Endothelial cell of umbilical vein (primary cell): ENCODE measurements around the gene MOBP. TPM values are rescaled to one million over a fixed set of nuclear protein-coding genes. Genes with fewer than 3 reads are reported as not detected.

ENCODE experiments used
- BruUV-seq: library from RNA; stranded (reverse); fragments of 400-500 nt; replicated peaks from 2 replicates; lab custom pipeline; 2021; lab: Mats Ljungman, UMichigan
- CTCF ChIA-PET: fragments of 300-600, 350-600 bp; sonication (Branson Sonifier 250); formaldehyde crosslinking; loops from one replicate; lab custom pipeline; 2021; ENCODE audit warnings: antibody characterized with exemption, inconsistent platforms; lab: Charles Lee
- POLR2A ChIA-PET: fragments of 300-600, 350-600 bp; sonication (Branson Sonifier 250); formaldehyde crosslinking; loops from one replicate; lab custom pipeline; 2021; ENCODE audit warnings: antibody characterized with exemption, inconsistent platforms; lab: Charles Lee
- DNase-seq: peaks from one replicate; pipeline ENCODE4 v3.0.0-alpha.2; 2011; ENCODE audit warnings: low read depth, low spot score
- FAIRE-seq: peaks from 2 replicates; lab custom pipeline; 2011; peaks lifted over from hg19 to GRCh38; lab: Jason Lieb, UNC
- H2AFZ ChIP-seq: 2 replicates; pipeline ENCODE4 v1.6.0; 2012; ENCODE audit warnings: low read depth, low read length, control low read depth, inconsistent platforms
- H3K27ac ChIP-seq: 2 replicates; pipeline ENCODE4 v1.5.1; 2011; ENCODE audit warnings: low read depth, mild to moderate bottlenecking, control low read depth, low read length, moderate library complexity; ENCODE audit not compliant: insufficient read depth
- H3K27me3 ChIP-seq, 2 experiments: 2 replicates each; pipeline versions ENCODE4 v1.6.0 to v1.6.1; 2011; ENCODE audit warnings: low read length in 2 of 2, mixed read lengths in 1 of 2; ENCODE audit not compliant: control insufficient read depth in 2 of 2, insufficient read depth in 2 of 2
- H3K36me3 ChIP-seq, 2 experiments: 2 replicates in 1 of 2; 3 replicates in 1 of 2; pipeline ENCODE4 v1.5.1; 2011; ENCODE audit warnings: low read length in 2 of 2, mild to moderate bottlenecking in 1 of 2, moderate library complexity in 1 of 2; ENCODE audit not compliant: control insufficient read depth in 2 of 2, insufficient read depth in 2 of 2; ENCODE audit errors: extremely low read depth in 1 of 2
- H3K4me1 ChIP-seq: 3 replicates; pipeline ENCODE4 v1.5.1; 2011; ENCODE audit warnings: mild to moderate bottlenecking, low read length; ENCODE audit not compliant: control insufficient read depth, insufficient read depth; ENCODE audit errors: extremely low read depth
- H3K4me2 ChIP-seq: 2 replicates; pipeline ENCODE4 v1.6.1; 2011; ENCODE audit warnings: low read length, control low read depth, mixed read lengths; ENCODE audit not compliant: insufficient read depth
- H3K4me3 ChIP-seq, 3 experiments: fragments of 200-600 bp in 1 of 3; sonication (generic), shearing (Covaris generic) in 1 of 3; replicated peaks in 1 of 3; 2 replicates each; pipeline ENCODE4 v1.5.1; 2011 to 2016; ENCODE audit warnings: control low read depth in 3 of 3, low read length in 3 of 3, mild to moderate bottlenecking in 2 of 3, inconsistent platforms in 1 of 3, low read depth in 1 of 3, moderate library complexity in 1 of 3; ENCODE audit not compliant: insufficient read depth in 1 of 3
- H3K79me2 ChIP-seq: 2 replicates; pipeline ENCODE4 v1.6.0; 2012; ENCODE audit warnings: low read length, inconsistent platforms; ENCODE audit not compliant: control insufficient read depth, insufficient read depth
- H3K9ac ChIP-seq: replicated peaks from 2 replicates; pipeline ENCODE3; 2011; ENCODE audit warnings: low read length, control low read depth; ENCODE audit not compliant: insufficient read depth; ENCODE audit errors: extremely low read depth
- H3K9me1 ChIP-seq: replicated peaks from 3 replicates; pipeline ENCODE4 v1.6.0; 2011; ENCODE audit warnings: mild to moderate bottlenecking, low read length; ENCODE audit not compliant: control insufficient read depth, insufficient read depth; ENCODE audit errors: extremely low read depth
- H3K9me3 ChIP-seq: replicated peaks from 2 replicates; pipeline ENCODE4 v1.5.1; 2012; ENCODE audit warnings: low read length, inconsistent platforms; ENCODE audit not compliant: control insufficient read depth, insufficient read depth
- H4K20me1 ChIP-seq: replicated peaks from 2 replicates; pipeline ENCODE3; 2011; ENCODE audit warnings: mild to moderate bottlenecking, low read length; ENCODE audit not compliant: control insufficient read depth, insufficient read depth; ENCODE audit errors: extremely low read depth
- EZH2 ChIP-seq: IDR thresholded peaks from 2 replicates; pipeline ENCODE4 v1.6.1; 2012; ENCODE audit warnings: borderline replicate concordance, low read depth, mild to moderate bottlenecking, moderate library complexity, low read length, inconsistent platforms; ENCODE audit not compliant: severe bottlenecking
- FOS ChIP-seq: IDR thresholded peaks from 2 replicates; pipeline ENCODE4 v1.6.1; 2011; ENCODE audit warnings: mild to moderate bottlenecking, low read length, moderate library complexity, borderline replicate concordance; ENCODE audit not compliant: insufficient read depth
- GATA2 ChIP-seq: IDR thresholded peaks from 2 replicates; pipeline ENCODE4 v1.7.0; 2011; ENCODE audit warnings: low read depth, mild to moderate bottlenecking, moderate library complexity, mixed read lengths, low read length; ENCODE audit not compliant: insufficient read length, insufficient read depth
- JUN ChIP-seq: IDR thresholded peaks from 2 replicates; pipeline ENCODE4 v1.6.1; 2011; ENCODE audit warnings: borderline replicate concordance, low read depth; ENCODE audit not compliant: insufficient read length, insufficient read depth
- MYC ChIP-seq: IDR thresholded peaks from one replicate; pipeline ENCODE4 v1.6.1; 2011; ENCODE audit warnings: mild to moderate bottlenecking, low read depth, low read length
- POLR2A ChIP-seq: IDR thresholded peaks from 2 replicates; pipeline ENCODE4 v1.6.1; 2012; ENCODE audit warnings: low read depth, mild to moderate bottlenecking, control low read depth, low read length
- POLR2AphosphoS5 ChIP-seq: IDR thresholded peaks from 2 replicates; pipeline ENCODE4 v1.6.1; 2012; ENCODE audit warnings: low read depth, mild to moderate bottlenecking, control low read depth, low read length, moderate library complexity; ENCODE audit not compliant: insufficient read depth
- dilution Hi-C: fragments of 300-500 bp; cut with MboI; formaldehyde crosslinking; loops from one replicate; pipeline ENCODE4 v1.15.0; 2019; ENCODE audit warnings: low sequenced_read_pairs; ENCODE audit not compliant: extremely low pct_ligation_motif_present
- intact Hi-C: fragments of 100-400 bp; cut with micrococcal nuclease; formaldehyde crosslinking; loops from one replicate; pipeline ENCODE4 v1.10.0; 2022
- polyA plus RNA-seq, 4 experiments: library from polyadenylated mRNA; depleted of rRNA in 3 of 4; stranded (reverse) in 3 of 4; unstranded in 1 of 4; fragments of >200 nt; gene quantifications; 2 replicates each; pipeline versions ENCODE4 v1.2.1 to v1.2.3, GENCODE V29; 2011 to 2012; ENCODE audit warnings: missing spikeins in 1 of 4
- total RNA-seq: library from RNA; stranded (reverse); gene quantifications from 2 replicates; pipeline ENCODE4 v1.2.3, GENCODE V29; 2021
- TF ChIP-seq, protein P1 (sequence below), 2 donors: IDR thresholded peaks; 1 replicate in 1 of 2; 2 replicates in 1 of 2; pipeline ENCODE4 v1.5.1; 2011; ENCODE audit warnings: low read length in 2 of 2, mild to moderate bottlenecking in 2 of 2, moderate library complexity in 2 of 2, control low read depth in 1 of 2, inconsistent platforms in 1 of 2, low read depth in 1 of 2; ENCODE audit not compliant: insufficient read depth in 1 of 2; ENCODE audit errors: extremely low read depth in 1 of 2
- TF ChIP-seq, protein P2 (sequence below): IDR thresholded peaks from 2 replicates; pipeline ENCODE4 v1.6.1; 2011; ENCODE audit not compliant: insufficient read depth, insufficient read length

MOBP gene
- total and polyA plus RNA-seq, 2 donors (not counting 3 experiments of a cell fraction or from before 2014, with no cell fraction given) = 2.0 to 2.3 TPM

DNA sequence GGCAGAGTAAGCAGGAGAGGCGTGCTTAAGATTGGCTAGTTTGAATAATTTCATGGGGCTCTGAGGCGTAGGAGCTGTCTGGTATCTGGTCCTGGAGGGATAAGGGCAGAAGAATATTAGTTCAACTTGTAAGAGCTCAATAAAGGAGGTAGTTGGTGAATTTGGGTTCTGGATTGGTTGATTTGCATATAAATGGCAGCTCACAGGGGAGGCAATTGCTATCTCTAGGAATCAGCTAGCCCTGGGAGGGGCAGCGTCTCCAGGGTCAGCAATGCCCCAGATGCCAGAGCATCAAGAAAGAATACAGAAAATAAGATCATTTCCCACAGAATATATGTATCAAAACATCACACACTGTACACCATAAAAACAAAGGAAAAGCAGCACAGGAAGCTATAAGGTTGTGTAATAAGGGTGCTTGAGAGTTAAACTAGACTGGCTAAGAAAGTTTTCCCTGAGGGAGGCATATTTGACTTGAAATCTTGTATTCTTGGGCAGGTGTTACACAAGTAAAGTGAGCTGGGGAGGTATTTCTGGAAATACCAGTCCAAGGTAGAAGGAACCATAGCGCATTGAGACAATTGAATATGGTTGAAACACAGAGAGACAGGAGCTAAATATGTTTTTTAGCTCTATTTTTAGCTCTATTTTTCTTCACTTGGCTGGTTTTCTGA, 6.1 kb downstream of the MOBP start:
- ChIA-PET POLR2A (no interaction called here), CTCF (interaction anchor here (1.0 kb wide), 1 partner anchor 30 kb away, joined by 3 read pairs; no protein-coding TSS in a partner anchor)
- H3K9ac ChIP-seq = no peak overlapping the region
- no TSS peak for BruUV-seq
- TF ChIP-seq MYC = no peak
- no peak for TF ChIP-seq POLR2A
- TF ChIP-seq, protein P1, sequence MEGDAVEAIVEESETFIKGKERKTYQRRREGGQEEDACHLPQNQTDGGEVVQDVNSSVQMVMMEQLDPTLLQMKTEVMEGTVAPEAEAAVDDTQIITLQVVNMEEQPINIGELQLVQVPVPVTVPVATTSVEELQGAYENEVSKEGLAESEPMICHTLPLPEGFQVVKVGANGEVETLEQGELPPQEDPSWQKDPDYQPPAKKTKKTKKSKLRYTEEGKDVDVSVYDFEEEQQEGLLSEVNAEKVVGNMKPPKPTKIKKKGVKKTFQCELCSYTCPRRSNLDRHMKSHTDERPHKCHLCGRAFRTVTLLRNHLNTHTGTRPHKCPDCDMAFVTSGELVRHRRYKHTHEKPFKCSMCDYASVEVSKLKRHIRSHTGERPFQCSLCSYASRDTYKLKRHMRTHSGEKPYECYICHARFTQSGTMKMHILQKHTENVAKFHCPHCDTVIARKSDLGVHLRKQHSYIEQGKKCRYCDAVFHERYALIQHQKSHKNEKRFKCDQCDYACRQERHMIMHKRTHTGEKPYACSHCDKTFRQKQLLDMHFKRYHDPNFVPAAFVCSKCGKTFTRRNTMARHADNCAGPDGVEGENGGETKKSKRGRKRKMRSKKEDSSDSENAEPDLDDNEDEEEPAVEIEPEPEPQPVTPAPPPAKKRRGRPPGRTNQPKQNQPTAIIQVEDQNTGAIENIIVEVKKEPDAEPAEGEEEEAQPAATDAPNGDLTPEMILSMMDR (IDR thresholded peaks at IDR 0.05; ENCODE audit: extremely low read depth in 1 of 2, insufficient read depth in 1 of 2, low read depth in 1 of 2, low read length in 2 of 2) = no peak
- TF ChIP-seq FOS = no peak
- no peak overlapping the region for H3K4me3 ChIP-seq
- FAIRE-seq (no peak), DNase-seq (no peak)
- peaks cover 0 to 5% of the 10 kb centered on the region in 2 experiments for H3K27me3 ChIP-seq
- intact Hi-C loops (no loop called here), dilution Hi-C loops (no loop called here)
- no peak overlapping the region for H3K27ac ChIP-seq
- no peaks in the 10 kb centered on the region for H3K79me2 ChIP-seq
- H2AFZ ChIP-seq = no peak overlapping the region
- H3K9me1 ChIP-seq = no peaks in the 10 kb centered on the region
- no peaks in the 10 kb centered on the region for H4K20me1 ChIP-seq
- no peak overlapping the region for H3K4me2 ChIP-seq
- no peaks in the 10 kb centered on the region for H3K36me3 ChIP-seq
- H3K9me3 ChIP-seq = no peaks in the 10 kb centered on the region
- no peaks in the 10 kb centered on the region for H3K4me1 ChIP-seq

DNA sequence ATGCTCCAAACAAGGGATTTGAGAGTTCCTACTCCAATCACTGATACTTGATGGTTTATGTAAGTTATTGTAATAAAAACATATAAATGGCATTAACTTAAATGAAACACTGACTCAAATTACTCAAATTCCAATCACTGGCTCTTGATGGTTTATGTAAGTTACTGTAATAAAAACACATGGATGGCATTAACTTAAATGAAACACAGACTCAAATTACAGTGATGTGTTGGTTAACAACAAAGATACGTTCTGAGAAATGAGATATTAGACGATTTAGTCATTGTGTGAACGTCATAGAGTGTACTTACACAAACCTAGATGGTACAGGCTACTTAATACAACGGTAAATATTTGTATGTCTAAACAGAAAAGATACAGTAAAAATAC, 6.6 kb downstream of the MOBP start:
- Histone ChIP-seq H4K20me1 (no peaks in the 10 kb centered on the region), H3K36me3 (no peaks in the 10 kb centered on the region), H2AFZ (no peak overlapping the region), H3K9me1 (no peaks in the 10 kb centered on the region), H3K9me3 (no peaks in the 10 kb centered on the region), H3K27ac (no peak overlapping the region), H3K27me3 (peaks cover 0 to 5% of the 10 kb centered on the region in 2 experiments), H3K79me2 (no peaks in the 10 kb centered on the region), H3K4me1 (no peaks in the 10 kb centered on the region), H3K4me2 (no peak overlapping the region), H3K4me3 (no peak overlapping the region), H3K9ac (no peak overlapping the region)
- ChIA-PET CTCF (interaction anchor here (1.0 kb wide), 1 partner anchor 31 kb away, joined by 3 read pairs; no protein-coding TSS in a partner anchor), POLR2A (no interaction called here)
- DNase-seq (no peak), FAIRE-seq (no peak)
- BruUV-seq = no TSS peak
- intact Hi-C loops (no loop called here), dilution Hi-C loops (no loop called here)
- no peak for TF ChIP-seq POLR2A
- no peak for TF ChIP-seq POLR2AphosphoS5
- no peak for TF ChIP-seq GATA2
- no peak for TF ChIP-seq MYC
- TF ChIP-seq, protein P1 (IDR thresholded peaks at IDR 0.05; ENCODE audit: extremely low read depth in 1 of 2, insufficient read depth in 1 of 2, low read depth in 1 of 2, low read length in 2 of 2) = no peak
- TF ChIP-seq, protein P2, sequence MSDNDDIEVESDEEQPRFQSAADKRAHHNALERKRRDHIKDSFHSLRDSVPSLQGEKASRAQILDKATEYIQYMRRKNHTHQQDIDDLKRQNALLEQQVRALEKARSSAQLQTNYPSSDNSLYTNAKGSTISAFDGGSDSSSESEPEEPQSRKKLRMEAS = no peak
- no peak for TF ChIP-seq FOS
- no peak for TF ChIP-seq JUN
- TF ChIP-seq EZH2 = no peak
